ENCODE data around the gene PRSS3. TPM values are rescaled to one million over a fixed set of nuclear protein-coding genes. Genes with fewer than 3 reads are reported as not detected.
"Not testable (repeated sequence)": the region's sequence is repeated elsewhere in the genome, so short reads cannot be mapped to it uniquely, and the experiment has no call there.

The PRSS3 gene
- total RNA-seq, 4 donors from 2014 or later = 42.2 to 298 (median 113) TPM

- intact Hi-C loops (cut with DNase I; ENCODE audit: low total_unique reads); H3K27ac ChIP-seq; H3K9me3 ChIP-seq; DNase-seq; H3K36me3 ChIP-seq; H3K4me3 ChIP-seq; H3K27me3 ChIP-seq; H3K4me1 ChIP-seq: not testable (repeated sequence)
- in situ Hi-C loops (cut with MboI; ENCODE audit: low pct_ligation_motif_present in 1 of 4, low pct_unique_long_range_greater_than_20kb in 1 of 4, low sequenced_read_pairs in 3 of 4) = loop anchor here in 1 of 4 donors (10.0 kb wide), 1 partner anchor 48 kb away; no protein-coding TSS in a partner anchor
- 20 to 63% methylated on average over 1 to 2 of the region's 2 CpGs for WGBS, 2 donors (ENCODE audit: low coverage in 1 of 2)
These were observed 11.8 kb downstream of the PRSS3 start for GRCh38 chr9:33807156-33807555.

DNA sequence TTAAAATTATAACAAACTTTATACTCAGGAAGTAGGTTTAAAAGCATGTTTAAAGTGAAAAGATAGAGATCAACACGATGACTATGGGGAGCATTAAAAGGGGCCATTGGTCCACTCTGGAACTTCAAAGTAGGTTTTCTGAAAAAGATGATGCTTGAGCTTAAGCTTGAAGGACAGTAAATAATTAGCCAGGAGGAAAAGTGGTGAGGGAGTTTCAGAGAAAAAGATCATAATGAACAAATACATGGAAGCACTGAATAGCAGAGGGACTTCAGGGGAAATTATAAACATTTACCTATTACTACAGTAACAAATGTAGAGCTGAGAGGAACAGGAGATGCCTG lies 13.6 kb downstream of the PRSS3 start:
- intact Hi-C loops (cut with DNase I; ENCODE audit: low total_unique reads); H3K4me1 ChIP-seq; H3K27ac ChIP-seq; H3K27me3 ChIP-seq; DNase-seq; H3K4me3 ChIP-seq; H3K9me3 ChIP-seq; H3K36me3 ChIP-seq: not testable (repeated sequence)
- WGBS, 2 donors (ENCODE audit: low coverage in 1 of 2) = 82 to 86% methylated on average over 1 of the region's 1 CpG
- in situ Hi-C loops (cut with MboI; ENCODE audit: low pct_ligation_motif_present in 1 of 4, low pct_unique_long_range_greater_than_20kb in 1 of 4, low sequenced_read_pairs in 3 of 4) = loop anchor here in 1 of 4 donors (10.0 kb wide), 1 partner anchor 46 kb away; no protein-coding TSS in a partner anchor

GRCh38 chr9:33809506-33809905 lies 14.1 kb downstream of the PRSS3 start:
- intact Hi-C loops (cut with DNase I; ENCODE audit: low total_unique reads) = no loop called here
- no peaks in the 10 kb centered on the region for H3K27me3 ChIP-seq
- H3K27ac ChIP-seq = no peak overlapping the region
- in situ Hi-C loops (cut with MboI; ENCODE audit: low pct_ligation_motif_present in 1 of 4, low pct_unique_long_range_greater_than_20kb in 1 of 4, low sequenced_read_pairs in 3 of 4) = loop anchor here in 1 of 4 donors (10.0 kb wide), 1 partner anchor 45 kb away; no protein-coding TSS in a partner anchor
- H3K9me3 ChIP-seq = no peaks in the 10 kb centered on the region
- H3K4me3 ChIP-seq = no peak overlapping the region
- 92 to 100% methylated on average over 1 of the region's 1 CpG for WGBS, 2 donors (ENCODE audit: low coverage in 1 of 2)
- DNase-seq = no peak
- H3K36me3 ChIP-seq = no peaks in the 10 kb centered on the region
- H3K4me1 ChIP-seq = peaks cover 7 to 13% (median 8%) of the 10 kb centered on the region in 4 donors
- TF ChIP-seq POLR2AphosphoS5 (IDR thresholded peaks at IDR 0.05) (no peak), CTCF (IDR thresholded peaks at IDR 0.05) (no peak)

DNA sequence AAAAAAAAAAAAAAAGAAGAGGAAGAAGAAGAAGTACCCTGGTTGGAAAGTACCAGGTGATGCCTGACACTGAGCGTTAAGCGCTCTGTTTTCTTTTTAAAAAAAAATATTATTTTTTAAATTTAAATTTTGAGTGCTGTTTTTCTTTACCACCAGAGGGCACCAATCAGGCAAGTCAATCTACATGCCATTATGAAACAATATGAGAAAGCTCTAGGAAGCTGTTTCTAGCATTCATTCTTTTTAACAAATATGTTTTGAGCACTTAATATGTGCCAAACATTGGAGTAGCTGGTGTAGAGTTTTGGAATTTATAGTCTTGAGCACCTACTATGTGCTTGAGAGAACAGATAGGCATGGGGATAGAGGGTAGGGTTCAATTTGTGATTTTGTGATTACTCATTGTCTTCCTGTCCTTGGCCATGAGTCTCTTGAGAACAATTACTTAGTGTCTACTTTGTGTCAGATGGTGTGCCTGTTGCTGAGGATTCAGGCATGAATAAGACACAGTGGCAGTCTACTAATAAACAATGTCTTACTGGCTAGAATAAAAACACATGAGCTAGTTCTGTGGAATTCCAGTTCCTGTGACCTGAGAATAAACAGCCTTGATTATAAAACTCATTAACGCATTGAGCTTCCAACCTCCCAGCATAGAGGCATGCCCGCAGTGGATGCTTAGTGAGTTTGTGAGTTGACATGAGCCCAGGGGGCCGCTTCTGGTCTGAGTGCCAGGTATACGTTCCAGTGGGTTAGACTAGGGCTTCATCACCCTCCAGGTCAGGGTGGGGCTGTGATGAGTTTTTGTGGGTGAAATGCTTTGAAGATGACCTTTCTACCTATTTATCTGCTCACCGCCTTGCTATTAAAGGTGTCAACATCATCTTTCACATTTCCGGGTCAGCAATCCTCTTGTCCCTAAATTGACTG lies 18.6 kb downstream of the PRSS3 start:
- DNase-seq = no peak
- intact Hi-C loops (cut with DNase I; ENCODE audit: low total_unique reads) = loop anchor here (5.0 to 10.0 kb wide), 2 partner anchors 38 to 111 kb away; no protein-coding TSS in a partner anchor
- Histone ChIP-seq H3K4me1 (peaks cover 16 to 39% (median 27%) of the 10 kb centered on the region in 4 donors), H3K36me3 (no peaks in the 10 kb centered on the region), H3K4me3 (no peak overlapping the region), H3K27ac (peak overlapping the region; percentile 97 to 100 (median 100)), H3K9me3 (no peaks in the 10 kb centered on the region), H3K27me3 (no peaks in the 10 kb centered on the region)
- in situ Hi-C loops (cut with MboI; ENCODE audit: low pct_ligation_motif_present in 1 of 4, low pct_unique_long_range_greater_than_20kb in 1 of 4, low sequenced_read_pairs in 3 of 4) = no loop called here
- WGBS, 2 donors (ENCODE audit: low coverage in 1 of 2) = 27 to 58% methylated on average over 4 to 8 of the region's 8 CpGs
- peak; percentile 76 to 87 (median 82) for TF ChIP-seq CTCF (IDR thresholded peaks at IDR 0.05)
- no peak for TF ChIP-seq EP300 (IDR thresholded peaks at IDR 0.05; ENCODE audit: low read depth)
- TF ChIP-seq POLR2A (IDR thresholded peaks at IDR 0.05) = no peak
- peak in 1 of 3 donors; percentile 21 for TF ChIP-seq POLR2AphosphoS5 (IDR thresholded peaks at IDR 0.05)

GRCh38 chr9:33815781-33816180 lies 20.4 kb downstream of the PRSS3 start:
- Histone ChIP-seq H3K4me1 (peaks cover 30 to 57% (median 40%) of the 10 kb centered on the region in 4 donors), H3K27me3 (no peaks in the 10 kb centered on the region), H3K27ac (peak overlapping the region; percentile 97 to 100 (median 100)), H3K4me3 (peak overlapping the region in 1 of 4 donors; percentile 96), H3K36me3 (no peaks in the 10 kb centered on the region), H3K9me3 (no peaks in the 10 kb centered on the region)
- TF ChIP-seq POLR2AphosphoS5 (IDR thresholded peaks at IDR 0.05) (no peak), CTCF (IDR thresholded peaks at IDR 0.05) (no peak), POLR2A (IDR thresholded peaks at IDR 0.05) (no peak), EP300 (IDR thresholded peaks at IDR 0.05; ENCODE audit: low read depth) (no peak)
- no peak for DNase-seq
- WGBS, 2 donors (ENCODE audit: low coverage in 1 of 2) = 69 to 86% methylated on average over 3 to 7 of the region's 7 CpGs
- intact Hi-C loops (cut with DNase I; ENCODE audit: low total_unique reads) = loop anchor here (10.0 kb wide), 1 partner anchor 109 kb away; no protein-coding TSS in a partner anchor
- in situ Hi-C loops (cut with MboI; ENCODE audit: low pct_ligation_motif_present in 1 of 4, low pct_unique_long_range_greater_than_20kb in 1 of 4, low sequenced_read_pairs in 3 of 4) = no loop called here
